B cell (primary cell): ENCODE results near the gene SERPINF2. TPM values are rescaled to one million over a fixed set of nuclear protein-coding genes. Genes with fewer than 3 reads are reported as not detected.

Experiments
- ATAC-seq: fragments of 200-7000 bp; cut with Tn5 transposase; one replicate; pipeline ENCODE4 v1.10.0; 2021; ENCODE audit warnings: low read depth, mild to moderate bottlenecking, moderate number of reproducible peaks, moderate library complexity
- CTCF ChIA-PET: fragments of 350-600 bp; sonication (Branson Sonifier 250); formaldehyde crosslinking; loops from one replicate; lab custom pipeline; 2021; ENCODE audit warnings: antibody characterized with exemption, inconsistent platforms; lab: Charles Lee
- POLR2A ChIA-PET: fragments of 350-600 bp; sonication (Branson Sonifier 250); formaldehyde crosslinking; loops from one replicate; lab custom pipeline; 2021; ENCODE audit warnings: antibody characterized with exemption; lab: Charles Lee
- DNase-seq: peaks from one replicate; pipeline ENCODE4 v3.0.0; 2013
- H2AFZ ChIP-seq: 2 replicates; pipeline ENCODE4 v1.6.1; 2012; ENCODE audit warnings: mild to moderate bottlenecking, low read depth, low read length; ENCODE audit not compliant: insufficient read depth, poor library complexity, severe bottlenecking
- H3K27ac ChIP-seq, 2 donors: 1 replicate in 1 of 2; 2 replicates in 1 of 2; pipeline ENCODE4 v1.5.1; 2012 to 2013; ENCODE audit warnings: low read length in 2 of 2, mild to moderate bottlenecking in 2 of 2, moderate library complexity in 1 of 2
- H3K27me3 ChIP-seq, 4 experiments: fragments of 200-600 bp in 1 of 4; sonication (generic) in 1 of 4; replicated peaks in 1 of 4; 1 replicate in 2 of 4; 2 replicates in 2 of 4; pipeline versions ENCODE4 v1.6.1 to v1.7.0; 2013 to 2016; ENCODE audit warnings: low read length in 3 of 4, mild to moderate bottlenecking in 2 of 4, mixed read lengths in 1 of 4, moderate library complexity in 1 of 4; ENCODE audit not compliant: insufficient read depth in 4 of 4, control insufficient read depth in 3 of 4; ENCODE audit errors: control extremely low read depth in 1 of 4
- H3K36me3 ChIP-seq, 2 experiments: replicated peaks in 1 of 2; 1 replicate in 1 of 2; 2 replicates in 1 of 2; pipeline versions ENCODE4 v1.6.1 to v1.7.1; 2013; ENCODE audit warnings: low read length in 1 of 2; ENCODE audit not compliant: insufficient read depth in 2 of 2, control insufficient read depth in 1 of 2; ENCODE audit errors: control extremely low read depth in 1 of 2, extremely low read depth in 1 of 2
- H3K4me1 ChIP-seq, 2 donors: fragments of 200-600 bp in 1 of 2; sonication (generic) in 1 of 2; 1 replicate in 1 of 2; 2 replicates in 1 of 2; pipeline versions ENCODE4 v1.5.1 to v1.6.1; 2013 to 2017; ENCODE audit warnings: low read length in 2 of 2; ENCODE audit not compliant: control insufficient read depth in 2 of 2, insufficient read depth in 2 of 2
- H3K4me2 ChIP-seq: replicated peaks from 2 replicates; pipeline ENCODE3; 2012; ENCODE audit warnings: mild to moderate bottlenecking, low read depth, low read length; ENCODE audit not compliant: poor library complexity, severe bottlenecking
- H3K4me3 ChIP-seq, 5 experiments: fragments of 200-600 bp in 1 of 5; sonication (generic) in 1 of 5; 1 replicate in 3 of 5; 2 replicates in 2 of 5; pipeline versions ENCODE4 v1.5.1 to v1.7.0; 2011 to 2016; ENCODE audit warnings: low read length in 4 of 5, mild to moderate bottlenecking in 4 of 5, low read depth in 2 of 5, control low read depth in 1 of 5, moderate library complexity in 1 of 5; ENCODE audit not compliant: insufficient read depth in 1 of 5; ENCODE audit errors: control extremely low read depth in 1 of 5, extremely low read depth in 1 of 5
- H3K79me2 ChIP-seq: fragments of 200-600 bp; sonication (generic); one replicate; pipeline ENCODE4 v1.6.0; 2016; ENCODE audit warnings: low read length; ENCODE audit not compliant: control insufficient read depth, insufficient read depth
- H3K9ac ChIP-seq: fragments of 200-600 bp; sonication (generic); 2 replicates; pipeline ENCODE4 v1.6.1; 2017; ENCODE audit warnings: mild to moderate bottlenecking, low read length, moderate library complexity
- H3K9me3 ChIP-seq, 3 donors: one replicate each; pipeline versions ENCODE4 v1.6.1 to v1.7.1; 2013; ENCODE audit warnings: low read length in 2 of 3; ENCODE audit not compliant: control insufficient read depth in 2 of 3, insufficient read depth in 1 of 3; ENCODE audit errors: control extremely low read depth in 1 of 3
- H4K20me1 ChIP-seq: 2 replicates; pipeline ENCODE4 v1.6.0; 2012; ENCODE audit warnings: mild to moderate bottlenecking, low read length; ENCODE audit not compliant: insufficient read depth, control insufficient read depth, poor library complexity, severe bottlenecking
- H3K27ac Mint-ChIP-seq: one replicate; pipeline ENCODE4 v1.8.0; 2021; ENCODE audit warnings: mixed read lengths
- H3K27me3 Mint-ChIP-seq: one replicate; pipeline ENCODE4 v1.8.0; 2021; ENCODE audit warnings: mixed read lengths
- H3K4me1 Mint-ChIP-seq: one replicate; pipeline ENCODE4 v1.8.0; 2021; ENCODE audit warnings: mixed read lengths
- H3K4me3 Mint-ChIP-seq: one replicate; pipeline ENCODE4 v1.8.0; 2021; ENCODE audit warnings: mixed read lengths
- H3K9me3 Mint-ChIP-seq: one replicate; pipeline ENCODE4 v1.8.0; 2022; ENCODE audit warnings: mixed read lengths; ENCODE audit not compliant: insufficient read depth
- CTCF ChIP-seq: fragments of 200-600 bp; IDR thresholded peaks from one replicate; pipeline ENCODE4 v1.8.0; 2022; ENCODE audit warnings: antibody characterized with exemption, mild to moderate bottlenecking
- EZH2 ChIP-seq: IDR thresholded peaks from 2 replicates; pipeline ENCODE4 v1.6.1; 2012; ENCODE audit warnings: borderline replicate concordance, low read depth, mild to moderate bottlenecking, moderate library complexity, low read length; ENCODE audit not compliant: insufficient read depth, poor library complexity, severe bottlenecking
- WGBS: methylation state at CpG from one replicate; pipeline ENCODE4 v1.1.5; 2013; ENCODE audit warnings: missing lambda C conversion rate; ENCODE audit not compliant: insufficient coverage; 5-methylcytosine and 5-hydroxymethylcytosine counted together
- intact Hi-C: fragments of 100-400 bp; cut with micrococcal nuclease; formaldehyde crosslinking; loops from one replicate; pipeline ENCODE4 v1.10.0; 2022
- polyA plus RNA-seq: library from polyadenylated mRNA; depleted of rRNA; stranded (reverse); fragments of >200 nt; gene quantifications from 2 replicates; pipeline ENCODE4 v1.2.3, GENCODE V29; 2012
- total RNA-seq, 2 donors: library from RNA; stranded (reverse); fragments of 120-200 nt in 1 of 2; gene quantifications; 1 replicate in 1 of 2; 2 replicates in 1 of 2; pipeline versions ENCODE4 v1.2.3 to v1.2.4, GENCODE V29; 2013 to 2022

Gene SERPINF2
- total and polyA plus RNA-seq, 2 donors (not counting 1 experiment from before 2014, with no cell fraction given): 0.97 to 3.9 TPM

DNA sequence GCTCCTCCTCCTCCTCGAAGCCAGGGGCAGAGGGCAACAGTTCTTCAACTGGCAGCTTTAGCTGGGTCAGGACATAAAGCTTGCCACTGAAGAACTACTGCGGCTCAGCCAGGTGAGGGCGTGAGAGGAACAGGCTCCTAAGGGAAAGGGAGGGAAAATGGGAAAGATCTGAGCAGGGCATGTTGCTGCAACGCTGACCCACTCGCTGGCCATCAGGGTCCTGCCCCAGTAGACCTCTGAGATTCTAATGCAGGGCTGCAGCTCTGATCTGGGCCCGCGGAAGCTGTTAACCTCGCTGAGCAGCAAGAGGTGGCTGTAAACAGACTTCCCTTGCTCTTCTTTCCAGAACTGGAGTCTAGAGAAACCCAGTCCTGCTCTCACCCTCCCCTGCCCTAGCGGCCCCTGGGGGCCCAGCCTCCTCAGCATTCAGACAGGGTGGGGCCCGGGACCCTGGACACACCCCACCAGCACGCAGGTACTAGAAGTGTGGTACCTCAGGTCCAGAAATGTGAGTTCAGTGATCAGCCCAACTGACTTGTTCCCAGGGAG, 28.7 kb upstream of the SERPINF2 start:
- H3K27me3 Mint-ChIP-seq: peaks cover 38% of the 10 kb centered on the region
- ChIA-PET CTCF (interaction anchor here (0.6 to 2.7 kb wide), 11 partner anchors 12 to 152 kb away, joined by 3 to 24 read pairs (median 5); partner anchors contain the start of genes RILP, RPA1 and SMYD4), POLR2A (interaction anchor here (0.5 to 1.5 kb wide), 2 partner anchors 10 to 685 kb away, joined by 8 read pairs; no protein-coding TSS in a partner anchor)
- H3K4me1 Mint-ChIP-seq: peaks cover 35% of the 10 kb centered on the region
- H3K27ac ChIP-seq: no peak overlapping the region
- peak overlapping the region; percentile 73 for H3K4me3 Mint-ChIP-seq
- no peak overlapping the region for H3K4me2 ChIP-seq
- peaks cover 0 to 4% (median 0%) of the 10 kb centered on the region in 3 donors for H3K9me3 ChIP-seq
- no peaks in the 10 kb centered on the region for H3K36me3 ChIP-seq
- ATAC-seq (no peak), DNase-seq (no peak)
- 19% methylated on average over 10 of the region's 11 CpGs for WGBS
- H4K20me1 ChIP-seq: peaks cover 14% of the 10 kb centered on the region
- H3K9ac ChIP-seq: no peak overlapping the region
- no peak overlapping the region for H3K4me3 ChIP-seq
- H3K79me2 ChIP-seq: no peaks in the 10 kb centered on the region
- H2AFZ ChIP-seq: no peak overlapping the region
- H3K9me3 Mint-ChIP-seq: no peaks in the 10 kb centered on the region
- intact Hi-C loops: no loop called here
- peaks cover 0 to 50% (median 16%) of the 10 kb centered on the region in 4 experiments for H3K27me3 ChIP-seq
- peaks cover 39 to 47% of the 10 kb centered on the region in 2 donors for H3K4me1 ChIP-seq
- TF ChIP-seq CTCF (no peak), EZH2 (no peak)
- H3K27ac Mint-ChIP-seq: no peak overlapping the region

GRCh38 chr17:1714427-1714979, 28.2 kb upstream of the SERPINF2 start:
- intact Hi-C loops: no loop called here
- Mint-ChIP-seq H3K9me3 (no peaks in the 10 kb centered on the region), H3K27ac (no peak overlapping the region), H3K27me3 (peaks cover 38% of the 10 kb centered on the region), H3K4me3 (peak overlapping the region; percentile 73), H3K4me1 (peaks cover 35% of the 10 kb centered on the region)
- Histone ChIP-seq H3K9me3 (peaks cover 0 to 3% (median 0%) of the 10 kb centered on the region in 3 donors), H3K4me1 (peaks cover 37 to 45% of the 10 kb centered on the region in 2 donors), H3K36me3 (no peaks in the 10 kb centered on the region), H3K27ac (no peak overlapping the region), H4K20me1 (peaks cover 14% of the 10 kb centered on the region), H3K4me3 (no peak overlapping the region), H3K27me3 (peaks cover 0 to 45% (median 14%) of the 10 kb centered on the region in 4 experiments), H3K9ac (no peak overlapping the region), H2AFZ (no peak overlapping the region), H3K4me2 (peak overlapping the region; percentile 99), H3K79me2 (no peaks in the 10 kb centered on the region)
- ATAC-seq: no peak
- ChIA-PET CTCF (interaction anchor here (1.0 to 2.7 kb wide), 4 partner anchors 12 to 151 kb away, joined by 5 to 24 read pairs (median 8); no protein-coding TSS in a partner anchor), POLR2A (interaction anchor here (1.5 kb wide), 1 partner anchor 9 kb away, joined by 8 read pairs; no protein-coding TSS in a partner anchor)
- no peak for DNase-seq
- TF ChIP-seq CTCF: no peak
- no peak for TF ChIP-seq EZH2
- 12% methylated on average over 19 of the region's 19 CpGs for WGBS
